Measurements from ENCODE around the gene PDPR. TPM values are rescaled to one million over a fixed set of nuclear protein-coding genes. Genes with fewer than 3 reads are reported as not detected.
A peak's percentile ranks its signal among the peaks of the same experiment; 100 is the strongest.
"Not testable (repeated sequence)": the region's sequence is repeated elsewhere in the genome, so short reads cannot be mapped to it uniquely, and the experiment has no call there.

The PDPR gene
- total and polyA plus RNA-seq, 2 donors: 17.2 to 18.9 TPM

DNA sequence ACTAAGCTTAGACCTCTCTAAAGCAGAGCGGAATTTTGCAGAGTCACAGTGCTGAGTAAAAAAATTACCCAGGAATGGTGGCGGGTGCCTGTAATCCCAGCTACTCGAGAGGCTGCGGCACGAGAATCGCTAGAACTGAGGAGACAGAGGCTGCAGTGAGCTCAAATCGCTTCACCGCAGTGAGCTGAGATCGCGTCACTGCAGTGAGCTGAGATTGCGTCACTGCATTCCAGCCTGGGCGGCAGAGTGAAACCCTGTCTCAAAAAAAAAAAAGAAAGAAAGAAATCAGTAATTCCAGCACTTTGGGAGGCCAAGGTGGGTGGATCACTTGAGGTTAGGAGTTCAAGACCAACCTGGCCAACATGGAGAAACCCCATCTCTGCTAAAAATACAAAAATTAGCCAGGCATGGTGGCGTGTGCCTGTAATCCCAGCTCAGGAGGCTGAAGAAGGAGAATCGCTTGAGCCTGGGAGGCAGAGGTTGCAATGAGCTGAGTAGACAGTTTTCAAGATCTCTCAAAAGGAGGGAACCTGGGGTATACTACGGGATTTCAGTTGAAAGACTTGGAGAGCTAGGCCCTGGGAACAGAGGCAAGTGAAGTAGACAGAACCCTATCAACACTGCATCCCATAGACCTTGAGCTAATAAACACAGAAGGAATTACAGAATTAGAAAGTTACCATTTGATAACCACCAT lies 4.4 kb upstream of the PDPR start:
- 83% methylated on average over 15 of the region's 15 CpGs for WGBS
- DNase-seq (ENCODE audit: extremely low spot score); H3K27ac ChIP-seq (ENCODE audit: low read depth); H3K4me3 ChIP-seq (ENCODE audit: low read depth, low read length); H3K36me3 ChIP-seq (ENCODE audit: insufficient read depth); H3K4me1 ChIP-seq (ENCODE audit: insufficient read depth): not testable (repeated sequence)

DNA sequence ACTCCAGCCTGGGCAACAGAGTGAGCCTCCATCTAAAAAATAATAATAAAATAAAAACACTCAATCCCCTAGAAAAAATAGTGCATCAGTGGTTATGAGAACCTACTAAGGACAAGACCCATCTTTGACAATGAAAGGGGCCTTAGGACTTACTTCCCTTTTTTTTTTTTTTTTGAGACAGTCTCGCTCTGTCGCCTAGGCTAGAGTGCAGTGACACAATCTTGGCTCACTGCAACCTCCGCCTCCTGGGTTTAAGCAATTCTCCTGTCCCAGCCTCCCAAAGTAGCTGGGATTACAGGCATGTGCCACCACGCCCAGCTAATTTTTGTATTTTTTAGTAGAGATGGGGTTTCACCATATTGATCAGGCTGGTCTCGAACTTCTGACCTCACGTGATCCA lies 2.0 kb upstream of the PDPR start:
- DNase-seq (ENCODE audit: extremely low spot score); H3K36me3 ChIP-seq (ENCODE audit: insufficient read depth); H3K4me1 ChIP-seq (ENCODE audit: insufficient read depth); H3K4me3 ChIP-seq (ENCODE audit: low read depth, low read length); H3K27ac ChIP-seq (ENCODE audit: low read depth): not testable (repeated sequence)
- 89% methylated on average over 6 of the region's 6 CpGs for WGBS

DNA sequence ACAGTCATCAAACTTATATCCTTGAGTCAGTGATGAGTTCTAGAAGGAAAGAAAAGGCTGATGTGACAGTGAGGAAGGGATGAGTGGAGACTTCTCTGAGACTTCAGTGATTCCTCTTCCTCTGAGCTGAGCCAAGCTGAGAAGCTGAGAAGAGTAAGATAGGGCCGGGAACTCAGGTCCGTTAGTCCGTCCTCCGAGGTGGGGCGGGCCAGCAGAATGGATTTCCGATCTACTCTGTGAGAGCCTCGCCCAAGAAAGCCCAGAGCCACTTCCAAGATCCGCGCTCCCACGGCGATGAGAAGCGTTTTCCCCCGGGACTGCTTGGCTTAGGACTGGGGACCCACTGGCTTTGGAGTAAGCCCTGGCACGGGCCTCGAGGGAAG lies 542 bp upstream of the PDPR start:
- 0% methylated on average over 2 of the region's 15 CpGs for WGBS
- not testable (repeated sequence) for DNase-seq (ENCODE audit: extremely low spot score)

GRCh38 chr16:70118354-70118753 lies 4.2 kb downstream of the PDPR start:
- not testable (repeated sequence) for H3K4me3 ChIP-seq (ENCODE audit: low read depth, low read length); H3K27ac ChIP-seq (ENCODE audit: low read depth); DNase-seq (ENCODE audit: extremely low spot score); H3K36me3 ChIP-seq (ENCODE audit: insufficient read depth); H3K4me1 ChIP-seq (ENCODE audit: insufficient read depth)
- 81% methylated on average over 6 of the region's 6 CpGs for WGBS

More for the DNA sequence above, 542 bp upstream of the PDPR start:
- H3K4me1 ChIP-seq (ENCODE audit: insufficient read depth); H3K36me3 ChIP-seq (ENCODE audit: insufficient read depth): not testable (repeated sequence)
- H3K27ac ChIP-seq (ENCODE audit: low read depth): peak overlapping the region; percentile 81
- H3K4me3 ChIP-seq (ENCODE audit: low read depth, low read length): peak overlapping the region; percentile 60

- WGBS: 97% methylated on average over 3 of the region's 3 CpGs
- DNase-seq (ENCODE audit: extremely low spot score); H3K36me3 ChIP-seq (ENCODE audit: insufficient read depth); H3K27ac ChIP-seq (ENCODE audit: low read depth); H3K4me1 ChIP-seq (ENCODE audit: insufficient read depth); H3K4me3 ChIP-seq (ENCODE audit: low read depth, low read length): not testable (repeated sequence)
Observed at GRCh38 chr16:70118776-70119175, 4.6 kb downstream of the PDPR start.

DNA sequence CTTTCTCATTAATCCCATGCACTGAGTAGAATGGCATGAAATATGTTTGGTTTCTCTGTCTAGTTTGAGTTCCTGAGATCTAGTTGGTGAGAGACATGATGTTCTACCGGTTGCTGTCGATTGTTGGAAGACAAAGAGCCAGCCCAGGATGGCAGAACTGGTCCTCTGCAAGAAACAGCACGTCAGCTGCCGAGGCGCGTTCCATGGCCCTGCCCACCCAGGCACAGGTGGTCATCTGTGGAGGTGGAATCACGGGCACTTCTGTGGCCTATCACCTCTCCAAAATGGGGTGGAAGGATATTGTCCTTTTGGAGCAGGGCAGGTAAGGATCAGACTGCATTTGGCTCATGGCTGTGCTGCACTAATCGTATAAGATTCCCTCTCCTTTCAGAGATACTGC lies 6.3 kb downstream of the PDPR start:
- H3K4me3 ChIP-seq (ENCODE audit: low read depth, low read length); H3K36me3 ChIP-seq (ENCODE audit: insufficient read depth); H3K4me1 ChIP-seq (ENCODE audit: insufficient read depth); DNase-seq (ENCODE audit: extremely low spot score); H3K27ac ChIP-seq (ENCODE audit: low read depth): not testable (repeated sequence)
- WGBS: 94% methylated on average over 8 of the region's 8 CpGs

- not testable (repeated sequence) for H3K36me3 ChIP-seq (ENCODE audit: insufficient read depth); H3K4me3 ChIP-seq (ENCODE audit: low read depth, low read length); H3K4me1 ChIP-seq (ENCODE audit: insufficient read depth); H3K27ac ChIP-seq (ENCODE audit: low read depth); DNase-seq (ENCODE audit: extremely low spot score)
- whole genome bisulfite sequencing: 91% methylated on average over 14 of the region's 14 CpGs
Observed at GRCh38 chr16:70123822-70124221, 9.7 kb downstream of the PDPR start.

- H3K36me3 ChIP-seq (ENCODE audit: insufficient read depth); H3K4me1 ChIP-seq (ENCODE audit: insufficient read depth); H3K4me3 ChIP-seq (ENCODE audit: low read depth, low read length); DNase-seq (ENCODE audit: extremely low spot score); H3K27ac ChIP-seq (ENCODE audit: low read depth): not testable (repeated sequence)
- 94% methylated on average over 11 of the region's 11 CpGs for WGBS
Observed at GRCh38 chr16:70126226-70126625, 12.1 kb downstream of the PDPR start.

DNA sequence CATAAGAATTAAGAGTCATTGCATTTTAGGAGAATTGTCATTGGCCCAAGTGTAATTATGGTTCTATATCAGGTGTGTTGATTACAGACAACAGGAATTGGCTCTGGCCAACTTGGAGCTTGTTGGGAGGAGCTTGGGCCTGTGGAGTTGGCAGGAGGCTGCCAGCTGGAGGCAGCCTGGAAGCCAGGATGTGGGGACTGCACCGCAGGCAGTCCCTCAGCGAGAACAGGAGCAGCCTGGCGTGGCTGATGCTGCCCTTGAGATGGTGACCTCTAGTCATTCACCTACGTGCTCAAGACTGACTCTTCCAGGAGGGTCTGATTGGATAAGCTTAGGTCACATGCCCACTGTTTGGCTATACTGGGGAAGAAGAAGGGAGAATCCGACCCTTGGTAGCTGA lies 13.6 kb downstream of the PDPR start:
- not testable (repeated sequence) for H3K4me3 ChIP-seq (ENCODE audit: low read depth, low read length); H3K36me3 ChIP-seq (ENCODE audit: insufficient read depth); DNase-seq (ENCODE audit: extremely low spot score); H3K4me1 ChIP-seq (ENCODE audit: insufficient read depth); H3K27ac ChIP-seq (ENCODE audit: low read depth)
- 90% methylated on average over 5 of the region's 5 CpGs for WGBS

DNA sequence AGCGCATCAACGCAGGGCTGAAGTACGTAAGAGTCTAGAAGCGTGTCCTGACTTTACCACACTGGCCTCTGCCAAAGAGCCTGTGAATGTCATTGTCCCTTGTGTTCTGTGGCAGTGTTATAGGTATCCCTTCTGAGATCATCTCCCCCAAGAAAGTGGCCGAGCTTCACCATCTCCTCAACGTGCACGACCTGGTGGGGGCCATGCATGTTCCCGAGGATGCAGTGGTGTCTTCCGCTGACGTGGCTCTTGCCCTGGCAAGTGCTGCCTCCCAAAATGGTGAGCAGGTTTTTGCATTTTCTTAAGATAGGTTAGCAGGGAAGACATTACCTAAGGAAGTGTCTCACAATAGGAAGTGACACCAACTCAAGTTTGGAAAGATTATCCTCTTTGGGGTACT lies 14.7 kb downstream of the PDPR start:
- 95% methylated on average over 6 of the region's 10 CpGs for WGBS
- not testable (repeated sequence) for H3K4me3 ChIP-seq (ENCODE audit: low read depth, low read length); DNase-seq (ENCODE audit: extremely low spot score); H3K27ac ChIP-seq (ENCODE audit: low read depth); H3K4me1 ChIP-seq (ENCODE audit: insufficient read depth); H3K36me3 ChIP-seq (ENCODE audit: insufficient read depth)

- WGBS: 94% methylated on average over 8 of the region's 8 CpGs
- H3K4me1 ChIP-seq (ENCODE audit: insufficient read depth); DNase-seq (ENCODE audit: extremely low spot score); H3K27ac ChIP-seq (ENCODE audit: low read depth); H3K4me3 ChIP-seq (ENCODE audit: low read depth, low read length): not testable (repeated sequence)
- H3K36me3 ChIP-seq (ENCODE audit: insufficient read depth): peaks cover 12% of the 10 kb centered on the region
Observed at GRCh38 chr16:70135796-70136195, 21.7 kb downstream of the PDPR start.

DNA sequence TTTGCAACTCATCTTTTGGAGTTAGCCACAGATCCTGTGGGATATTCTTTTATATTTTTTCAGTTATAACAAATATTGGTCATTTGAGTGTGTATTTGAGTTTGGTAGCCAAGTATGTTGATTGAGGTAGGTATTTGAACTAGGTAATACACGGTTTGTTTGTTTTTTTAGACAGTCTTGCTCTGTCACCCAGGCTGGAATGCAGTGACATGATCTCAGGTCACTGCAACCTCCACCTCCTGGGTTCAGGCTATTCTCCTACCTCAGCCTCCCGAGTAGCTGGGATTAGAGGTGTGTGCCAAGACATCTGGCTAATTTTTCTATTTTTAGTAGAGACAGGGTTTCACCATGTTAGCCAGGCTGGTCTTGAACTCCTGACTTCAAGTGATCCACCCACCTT lies 22.5 kb downstream of the PDPR start:
- H3K4me1 ChIP-seq (ENCODE audit: insufficient read depth); DNase-seq (ENCODE audit: extremely low spot score); H3K27ac ChIP-seq (ENCODE audit: low read depth); H3K4me3 ChIP-seq (ENCODE audit: low read depth, low read length): not testable (repeated sequence)
- peaks cover 12% of the 10 kb centered on the region for H3K36me3 ChIP-seq (ENCODE audit: insufficient read depth)
- WGBS: 80% methylated on average over 2 of the region's 2 CpGs

GRCh38 chr16:70142739-70143138 lies 28.6 kb downstream of the PDPR start:
- not testable (repeated sequence) for H3K4me3 ChIP-seq (ENCODE audit: low read depth, low read length); H3K27ac ChIP-seq (ENCODE audit: low read depth); H3K36me3 ChIP-seq (ENCODE audit: insufficient read depth); H3K4me1 ChIP-seq (ENCODE audit: insufficient read depth); DNase-seq (ENCODE audit: extremely low spot score)
- 94% methylated on average over 10 of the region's 10 CpGs for WGBS

DNA sequence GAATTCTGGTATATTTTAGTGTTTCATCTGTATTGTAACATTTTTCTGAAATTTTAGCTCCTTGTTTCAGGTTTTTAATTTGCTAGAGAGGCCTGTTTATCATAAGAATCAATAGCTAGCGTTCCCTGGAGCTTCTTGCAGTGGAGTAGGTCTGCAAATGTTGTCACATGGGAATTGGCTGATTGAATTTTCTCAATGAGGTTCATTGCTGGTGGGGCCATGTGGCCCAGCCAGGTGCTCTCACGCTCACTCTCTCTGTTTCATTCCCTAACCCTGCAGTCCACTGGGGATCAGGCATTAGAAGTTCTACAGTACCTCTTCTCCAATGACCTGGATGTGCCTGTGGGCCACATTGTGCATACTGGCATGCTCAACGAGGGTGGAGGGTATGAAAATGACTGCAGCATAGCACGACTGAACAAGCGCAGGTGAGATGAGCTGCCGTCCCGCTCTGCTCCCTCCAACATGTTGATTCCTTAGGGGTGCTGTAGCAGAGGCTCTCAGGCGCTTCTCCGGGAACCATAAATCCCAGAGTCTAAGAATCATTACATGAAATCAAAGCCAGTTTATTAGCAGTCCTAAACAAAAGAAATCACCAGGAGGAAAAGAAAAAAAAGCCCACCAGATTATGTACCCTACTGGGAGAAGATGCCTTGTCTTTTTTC lies 29.2 kb downstream of the PDPR start:
- DNase-seq (ENCODE audit: extremely low spot score); H3K27ac ChIP-seq (ENCODE audit: low read depth); H3K36me3 ChIP-seq (ENCODE audit: insufficient read depth); H3K4me1 ChIP-seq (ENCODE audit: insufficient read depth); H3K4me3 ChIP-seq (ENCODE audit: low read depth, low read length): not testable (repeated sequence)
- WGBS: 83% methylated on average over 9 of the region's 9 CpGs
